ENCODE results near the gene IFT52.
"Not testable (repeated sequence)": the region's sequence is repeated elsewhere in the genome, so short reads cannot be mapped to it uniquely, and the experiment has no call there.

The IFT52 gene

GRCh38 chr20:43631598-43631997 is 40.9 kb downstream of the IFT52 start:
- no peak for TF ChIP-seq JUND (IDR thresholded peaks at IDR 0.05; ENCODE audit: low read depth)
- in situ Hi-C loops (cut with HindIII; ENCODE audit: low pct_unique_long_range_greater_than_20kb, low sequenced_read_pairs), result no loop called here
- no peak for DNase-seq (ENCODE audit: low read depth in 1 of 2, low spot score in 1 of 2)

GRCh38 chr20:43636429-43636828 is 45.7 kb downstream of the IFT52 start:
- TF ChIP-seq JUND (IDR thresholded peaks at IDR 0.05; ENCODE audit: low read depth), result no peak
- in situ Hi-C loops (cut with HindIII; ENCODE audit: low pct_unique_long_range_greater_than_20kb, low sequenced_read_pairs), result no loop called here
- DNase-seq (ENCODE audit: low read depth in 1 of 2, low spot score in 1 of 2), result no peak

- no peak for DNase-seq (ENCODE audit: low read depth in 1 of 2, low spot score in 1 of 2)
- TF ChIP-seq JUND (IDR thresholded peaks at IDR 0.05; ENCODE audit: low read depth), result no peak
- in situ Hi-C loops (cut with HindIII; ENCODE audit: low pct_unique_long_range_greater_than_20kb, low sequenced_read_pairs), result no loop called here
These were observed 51.8 kb downstream of the IFT52 start for GRCh38 chr20:43642548-43642947.

GRCh38 chr20:43650997-43651525 is 60.3 kb downstream of the IFT52 start:
- in situ Hi-C loops (cut with HindIII; ENCODE audit: low pct_unique_long_range_greater_than_20kb, low sequenced_read_pairs), result no loop called here
- DNase-seq (ENCODE audit: low read depth in 1 of 2, low spot score in 1 of 2), result no peak

GRCh38 chr20:43651650-43652184 is 61.0 kb downstream of the IFT52 start:
- DNase-seq (ENCODE audit: low read depth in 1 of 2, low spot score in 1 of 2); in situ Hi-C loops (cut with HindIII; ENCODE audit: low pct_unique_long_range_greater_than_20kb, low sequenced_read_pairs): not testable (repeated sequence)

More at GRCh38 chr20:43650997-43651525, 60.3 kb downstream of the IFT52 start:
- no peak for TF ChIP-seq JUND (IDR thresholded peaks at IDR 0.05; ENCODE audit: low read depth)

- DNase-seq (ENCODE audit: low read depth in 1 of 2, low spot score in 1 of 2), result no peak
- no peak for TF ChIP-seq JUND (IDR thresholded peaks at IDR 0.05; ENCODE audit: low read depth)
- in situ Hi-C loops (cut with HindIII; ENCODE audit: low pct_unique_long_range_greater_than_20kb, low sequenced_read_pairs), result no loop called here
These were observed 63.2 kb downstream of the IFT52 start for GRCh38 chr20:43653966-43654365.

GRCh38 chr20:43655176-43655575 is 64.4 kb downstream of the IFT52 start:
- in situ Hi-C loops (cut with HindIII; ENCODE audit: low pct_unique_long_range_greater_than_20kb, low sequenced_read_pairs); DNase-seq (ENCODE audit: low read depth in 1 of 2, low spot score in 1 of 2): not testable (repeated sequence)

- in situ Hi-C loops (cut with HindIII; ENCODE audit: low pct_unique_long_range_greater_than_20kb, low sequenced_read_pairs), result no loop called here
- no peak for DNase-seq (ENCODE audit: low read depth in 1 of 2, low spot score in 1 of 2)
- TF ChIP-seq JUND (IDR thresholded peaks at IDR 0.05; ENCODE audit: low read depth), result no peak
These were observed 65.2 kb downstream of the IFT52 start for GRCh38 chr20:43655937-43656336.

- peak in 1 of 2 experiments; percentile 40 for DNase-seq (ENCODE audit: low read depth in 1 of 2, low spot score in 1 of 2)
- no peak for TF ChIP-seq JUND (IDR thresholded peaks at IDR 0.05; ENCODE audit: low read depth)
- in situ Hi-C loops (cut with HindIII; ENCODE audit: low pct_unique_long_range_greater_than_20kb, low sequenced_read_pairs), result no loop called here
These were observed 67.5 kb downstream of the IFT52 start for GRCh38 chr20:43658069-43658722.

GRCh38 chr20:43658723-43659419 is 68.1 kb downstream of the IFT52 start:
- in situ Hi-C loops (cut with HindIII; ENCODE audit: low pct_unique_long_range_greater_than_20kb, low sequenced_read_pairs), result no loop called here
- DNase-seq (ENCODE audit: low read depth in 1 of 2, low spot score in 1 of 2), result no peak
- TF ChIP-seq JUND (IDR thresholded peaks at IDR 0.05; ENCODE audit: low read depth), result no peak

- DNase-seq (ENCODE audit: low read depth in 1 of 2, low spot score in 1 of 2), result no peak
- in situ Hi-C loops (cut with HindIII; ENCODE audit: low pct_unique_long_range_greater_than_20kb, low sequenced_read_pairs), result no loop called here
- no peak for TF ChIP-seq JUND (IDR thresholded peaks at IDR 0.05; ENCODE audit: low read depth)
These were observed 72.4 kb downstream of the IFT52 start for GRCh38 chr20:43662943-43663655.

- TF ChIP-seq JUND (IDR thresholded peaks at IDR 0.05; ENCODE audit: low read depth), result no peak
- no peak for DNase-seq (ENCODE audit: low read depth in 1 of 2, low spot score in 1 of 2)
- in situ Hi-C loops (cut with HindIII; ENCODE audit: low pct_unique_long_range_greater_than_20kb, low sequenced_read_pairs), result no loop called here
These were observed 74.9 kb downstream of the IFT52 start for GRCh38 chr20:43665466-43666176.
